ENCODE measurements around the gene DOCK4.

- TF ChIP-seq EZH2 (IDR thresholded peaks at IDR 0.05; ENCODE audit: low read depth, low read length, severe bottlenecking) (no peak), CTCF (IDR thresholded peaks at IDR 0.05; ENCODE audit: control extremely low read depth in 1 of 3, insufficient read depth in 1 of 3, low read depth in 1 of 3, low read length in 3 of 3) (no peak), POLR2A (IDR thresholded peaks at IDR 0.05; ENCODE audit: control extremely low read depth in 1 of 2, low read depth in 2 of 2, low read length in 2 of 2) (no peak), RXRA (IDR thresholded peaks at IDR 0.05; ENCODE audit: insufficient read depth, low read depth, low read length) (no peak), SP2 (IDR thresholded peaks at IDR 0.05; ENCODE audit: low read length) (no peak), SUZ12 (IDR thresholded peaks at IDR 0.05; ENCODE audit: low read length) (no peak)
Measured at GRCh38 chr7:112038353-112038752, 167.8 kb downstream of the DOCK4 start.

Measured in H1 (cell line).